Central memory CD4-positive, alpha-beta T cell (primary cell): Measurements from ENCODE around the gene RHOF.

Experiments
- DNase-seq: peaks from one replicate; pipeline ENCODE4 v3.0.0; 2022

RHOF gene

GRCh38 chr12:121740847-121741246 lies 52.6 kb downstream of the RHOF start:
- DNase-seq: no peak

- DNase-seq: no peak
Observed at GRCh38 chr12:121738340-121738858, 55.1 kb downstream of the RHOF start.

DNA sequence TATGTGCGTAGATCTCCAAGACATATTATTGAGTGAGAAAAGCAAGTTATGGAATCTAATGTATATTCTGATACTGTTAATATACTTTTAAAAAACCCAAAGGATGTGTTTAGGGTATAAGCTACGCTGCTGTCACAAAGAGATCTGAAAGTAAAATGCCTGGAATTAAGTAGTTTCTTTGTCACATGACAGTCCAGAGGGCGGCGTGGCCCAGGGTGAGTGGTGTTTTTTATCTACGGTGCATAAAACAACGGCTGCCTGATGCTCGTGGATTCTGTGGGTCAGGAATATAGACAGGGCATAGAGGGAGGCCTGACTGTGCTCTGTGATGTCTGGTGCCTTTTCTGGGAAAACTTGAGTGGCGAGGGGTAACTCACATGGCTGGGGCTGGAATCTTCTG lies 59.6 kb downstream of the RHOF start:
- no peak for DNase-seq

DNA sequence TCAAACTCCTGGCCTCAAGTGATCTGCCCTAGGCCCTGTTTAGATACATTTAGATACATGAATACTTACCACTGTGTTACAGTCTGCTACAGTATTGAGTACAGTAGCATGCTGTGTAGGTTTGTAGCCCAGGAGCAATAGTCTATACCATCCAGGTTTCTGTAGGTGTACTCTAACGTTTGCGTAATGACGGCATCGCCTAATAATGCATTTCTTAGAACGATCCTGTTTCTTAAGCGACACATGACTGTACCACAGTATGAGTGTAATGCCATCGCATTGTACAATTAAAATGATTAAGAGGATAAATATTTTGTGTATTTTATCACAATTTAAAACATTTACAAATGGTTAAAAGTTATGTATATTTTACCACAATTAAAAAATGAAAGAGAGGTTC lies 62.0 kb downstream of the RHOF start:
- DNase-seq: no peak

- DNase-seq: no peak
Observed at GRCh38 chr12:121729021-121729420, 64.5 kb downstream of the RHOF start.
